IMR-90 (cell line): Measurements from ENCODE around the gene CD46. TPM values are rescaled to one million over a fixed set of nuclear protein-coding genes. Genes with fewer than 3 reads are reported as not detected.

Experiments used
- ATAC-seq: fragments of 200-7000 bp; cut with Tn5 transposase; 2 replicates; pipeline ENCODE4 v1.9.1; 2020; ENCODE audit warnings: low read depth, mild to moderate bottlenecking, moderate library complexity
- BruUV-seq: library from RNA; stranded (reverse); fragments of 400-500 nt; replicated peaks from 2 replicates; lab custom pipeline; 2021; lab: Mats Ljungman, UMichigan
- CTCF ChIA-PET: fragments of 300-600 bp; formaldehyde crosslinking; extraction: SDS; loops from one replicate; lab custom pipeline; 2021; ENCODE audit warnings: antibody characterized with exemption; lab: Yijun Ruan, JAX
- POLR2A ChIA-PET: fragments of 300-600 bp; sonication (Branson Sonifier 250); formaldehyde crosslinking; loops from one replicate; lab custom pipeline; 2022; ENCODE audit warnings: antibody characterized with exemption; ENCODE audit not compliant: unreplicated experiment; lab: Charles Lee
- DNase-seq: peaks from one replicate; pipeline ENCODE4 v3.0.0; 2013
- H2AFZ ChIP-seq: replicated peaks from 2 replicates; pipeline ENCODE3; 2013; ENCODE audit warnings: low read length, mild to moderate bottlenecking; ENCODE audit not compliant: poor library complexity
- H2AK5ac ChIP-seq: 2 replicates; pipeline ENCODE4 v1.6.1; 2013; ENCODE audit warnings: low read depth, low read length, inconsistent platforms
- H2AK9ac ChIP-seq: replicated peaks from 2 replicates; pipeline ENCODE3; 2013; ENCODE audit warnings: mild to moderate bottlenecking, low read depth, low read length, moderate library complexity; ENCODE audit not compliant: poor library complexity
- H2BK120ac ChIP-seq: 2 replicates; pipeline ENCODE4 v1.6.1; 2013; ENCODE audit warnings: low read depth, low read length, inconsistent platforms
- H2BK15ac ChIP-seq: 3 replicates; pipeline ENCODE4 v1.6.1; 2013; ENCODE audit warnings: low read depth, low read length, inconsistent platforms
- H2BK20ac ChIP-seq: 2 replicates; pipeline ENCODE4 v1.6.1; 2013; ENCODE audit warnings: low read depth, mild to moderate bottlenecking, inconsistent platforms, low read length, moderate library complexity
- H2BK5ac ChIP-seq: 2 replicates; pipeline ENCODE4 v1.6.1; 2013; ENCODE audit warnings: mild to moderate bottlenecking, low read depth, low read length, inconsistent platforms; ENCODE audit not compliant: poor library complexity, severe bottlenecking
- H3K14ac ChIP-seq: replicated peaks from 2 replicates; pipeline ENCODE4 v1.6.1; 2013; ENCODE audit warnings: low read depth, low read length, inconsistent platforms
- H3K18ac ChIP-seq: 2 replicates; pipeline ENCODE4 v1.6.1; 2013; ENCODE audit warnings: low read depth, low read length, control low read depth
- H3K23ac ChIP-seq: 2 replicates; pipeline ENCODE4 v1.6.1; 2013; ENCODE audit warnings: low read depth, low read length, inconsistent platforms
- H3K27ac ChIP-seq: 2 replicates; pipeline ENCODE4 v1.5.1; 2013; ENCODE audit warnings: mild to moderate bottlenecking, control low read depth, low read length; ENCODE audit not compliant: insufficient read depth
- H3K27me3 ChIP-seq: 2 replicates; pipeline ENCODE4 v1.6.1; 2013; ENCODE audit warnings: low read length; ENCODE audit not compliant: control insufficient read depth, insufficient read depth
- H3K36me3 ChIP-seq: 2 replicates; pipeline ENCODE4 v1.6.1; 2013; ENCODE audit warnings: low read length, mixed read lengths; ENCODE audit not compliant: control insufficient read depth, insufficient read depth
- H3K4ac ChIP-seq: 2 replicates; pipeline ENCODE4 v1.6.1; 2013; ENCODE audit warnings: low read depth, low read length, inconsistent platforms
- H3K4me1 ChIP-seq: 2 replicates; pipeline ENCODE4 v1.6.1; 2013; ENCODE audit warnings: low read length, mixed read lengths; ENCODE audit not compliant: control insufficient read depth, insufficient read depth
- H3K4me2 ChIP-seq: 2 replicates; pipeline ENCODE4 v1.6.1; 2013; ENCODE audit warnings: low read depth, mild to moderate bottlenecking, control low read depth, low read length, moderate library complexity
- H3K4me3 ChIP-seq: 2 replicates; pipeline ENCODE4 v1.5.1; 2013; ENCODE audit warnings: low read depth, mild to moderate bottlenecking, control low read depth, low read length, moderate library complexity; ENCODE audit not compliant: insufficient read depth
- H3K56ac ChIP-seq: 2 replicates; pipeline ENCODE4 v1.6.1; 2013; ENCODE audit warnings: low read length, inconsistent platforms; ENCODE audit not compliant: insufficient read depth; ENCODE audit errors: extremely low read depth
- H3K79me1 ChIP-seq, 2 experiments: 2 replicates each; pipeline ENCODE4 v1.6.1; 2013; ENCODE audit warnings: low read length in 2 of 2, inconsistent platforms in 1 of 2, low read depth in 1 of 2
- H3K9ac ChIP-seq: 2 replicates; pipeline ENCODE4 v1.6.1; 2013; ENCODE audit warnings: low read depth, low read length, control low read depth
- H3K9me1 ChIP-seq: 2 replicates; pipeline ENCODE4 v1.6.1; 2013; ENCODE audit warnings: low read length, inconsistent platforms; ENCODE audit not compliant: insufficient read depth
- H3K9me3 ChIP-seq: 2 replicates; pipeline ENCODE4 v1.6.1; 2013; ENCODE audit warnings: low read length; ENCODE audit not compliant: control insufficient read depth, insufficient read depth
- H4K20me1 ChIP-seq: 2 replicates; pipeline ENCODE4 v1.6.1; 2013; ENCODE audit warnings: low read length, inconsistent platforms; ENCODE audit not compliant: insufficient read depth
- H4K5ac ChIP-seq: 2 replicates; pipeline ENCODE4 v1.6.1; 2013; ENCODE audit warnings: mild to moderate bottlenecking, low read depth, low read length, control low read depth
- H4K8ac ChIP-seq, 2 experiments: 2 replicates each; pipeline ENCODE4 v1.6.1; 2013; ENCODE audit warnings: low read depth in 2 of 2, low read length in 2 of 2, control low read depth in 1 of 2, inconsistent platforms in 1 of 2
- H4K91ac ChIP-seq: 2 replicates; pipeline ENCODE4 v1.6.1; 2013; ENCODE audit warnings: low read depth, low read length, inconsistent platforms; ENCODE audit not compliant: insufficient read depth
- BHLHE40 ChIP-seq: fragments of 150-350 bp; IDR thresholded peaks from 2 replicates; pipeline ENCODE4 v1.6.1; 2016; ENCODE audit warnings: mild to moderate bottlenecking, low read depth, low read length
- CEBPB ChIP-seq: IDR thresholded peaks from 2 replicates; pipeline ENCODE4 v1.6.1; 2012; ENCODE audit warnings: low read depth, low read length, improper control_type of control experiment
- CHD1 ChIP-seq: IDR thresholded peaks from 2 replicates; pipeline ENCODE4 v1.6.1; 2012; ENCODE audit warnings: low read depth, low read length, improper control_type of control experiment
- CTCF ChIP-seq: conservative IDR thresholded peaks from 2 replicates; pipeline ENCODE4 v1.5.1; 2012; ENCODE audit warnings: mild to moderate bottlenecking, low read depth, low read length, improper control_type of control experiment
- ELK1 ChIP-seq: fragments of 150-350 bp; IDR thresholded peaks from 2 replicates; pipeline ENCODE4 v1.6.1; 2016; ENCODE audit warnings: low read depth, mild to moderate bottlenecking, low read length, moderate library complexity, borderline replicate concordance
- FOS ChIP-seq: fragments of 150-350 bp; IDR thresholded peaks from 2 replicates; pipeline ENCODE4 v1.6.1; 2016; ENCODE audit warnings: low read depth, low read length
- MAFK ChIP-seq: IDR thresholded peaks from 2 replicates; pipeline ENCODE4 v1.6.1; 2012; ENCODE audit warnings: low read depth, low read length, improper control_type of control experiment
- MAZ ChIP-seq: IDR thresholded peaks from 2 replicates; pipeline ENCODE4 v1.6.1; 2012; ENCODE audit warnings: low read depth, mild to moderate bottlenecking, low read length, improper control_type of control experiment, moderate library complexity, borderline replicate concordance
- MXI1 ChIP-seq: IDR thresholded peaks from 2 replicates; pipeline ENCODE4 v1.6.1; 2012; ENCODE audit warnings: low read depth, mild to moderate bottlenecking, low read length, moderate library complexity, borderline replicate concordance
- NFE2L2 ChIP-seq: fragments of 150-350 bp; IDR thresholded peaks from 2 replicates; pipeline ENCODE4 v1.6.1; 2016; ENCODE audit warnings: low read depth, mild to moderate bottlenecking, low read length
- POLR2A ChIP-seq: IDR thresholded peaks from 2 replicates; pipeline ENCODE4 v1.6.1; 2012; ENCODE audit warnings: mild to moderate bottlenecking, low read depth, low read length
- RAD21 ChIP-seq: IDR thresholded peaks from 2 replicates; pipeline ENCODE4 v1.6.1; 2012; ENCODE audit warnings: low read length, improper control_type of control experiment
- RCOR1 ChIP-seq: IDR thresholded peaks from 2 replicates; pipeline ENCODE4 v1.6.1; 2012; ENCODE audit warnings: mild to moderate bottlenecking, low read length, improper control_type of control experiment; ENCODE audit not compliant: insufficient replicate concordance
- RFX5 ChIP-seq: IDR thresholded peaks from 2 replicates; pipeline ENCODE4 v1.8.0; 2012; ENCODE audit warnings: low read depth, mild to moderate bottlenecking, low read length, moderate library complexity
- SMC3 ChIP-seq: fragments of 150-350 bp; IDR thresholded peaks from 2 replicates; pipeline ENCODE4 v1.6.1; 2016; ENCODE audit warnings: low read depth, mild to moderate bottlenecking, antibody characterized with exemption, low read length, moderate library complexity
- dilution Hi-C: fragments of 300-500 bp; cut with HindIII; formaldehyde crosslinking; loops from one replicate; pipeline ENCODE4 v1.14.3; 2018; ENCODE audit warnings: low sequenced_read_pairs; ENCODE audit not compliant: unreplicated experiment
- in situ Hi-C: fragments of 300-500 bp; cut with MboI; formaldehyde crosslinking; loops from 3 replicates; pipeline ENCODE4 v1.14.3; 2019; ENCODE audit warnings: low sequenced_read_pairs, inconsistent platforms, mixed read lengths
- intact Hi-C: fragments of 100-400 bp; cut with micrococcal nuclease; formaldehyde crosslinking; loops from 2 replicates; pipeline ENCODE4 v1.10.0; 2022
- polyA plus RNA-seq, 3 experiments: library from polyadenylated mRNA; depleted of rRNA; stranded (reverse); fragments of >200 nt; gene quantifications; 2 replicates each; pipeline ENCODE4 v1.2.3, GENCODE V29; 2012; ENCODE audit warnings: low replicate concordance in 1 of 3
- total RNA-seq: library from RNA; depleted of rRNA; stranded (reverse); fragments of >200 nt; gene quantifications from 2 replicates; pipeline ENCODE4 v1.2.3, GENCODE V29; 2012

Gene CD46
- total and polyA plus RNA-seq, 2 of the 4 experiments (the other 2 are of a cell fraction) = 37.1 to 82.0 TPM

GRCh38 chr1:207791290-207791689 is 39.4 kb downstream of the CD46 start (continued):
- TF ChIP-seq FOS (no peak), MXI1 (no peak), POLR2A (no peak), CHD1 (no peak), MAZ (no peak), BHLHE40 (no peak), NFE2L2 (no peak)

- Histone ChIP-seq H3K9me1 (peaks cover 5% of the 10 kb centered on the region; the same call in 1 of the 2 replicates), H3K4me3 (no peak overlapping the region), H2BK20ac (no peak overlapping the region), H2AK9ac (no peak overlapping the region), H3K4ac (no peak overlapping the region), H3K79me1 (no peaks in the 10 kb centered on the region; a peak in 1 of 4 replicates), H3K9ac (no peak overlapping the region), H2AK5ac (no peak overlapping the region), H3K36me3 (peaks cover 10% of the 10 kb centered on the region), H4K5ac (no peak overlapping the region), H3K4me1 (peaks cover 6% of the 10 kb centered on the region; the same call in 1 of the 2 replicates), H4K20me1 (no peaks in the 10 kb centered on the region), H4K91ac (no peak overlapping the region), H3K27me3 (no peaks in the 10 kb centered on the region), H2BK15ac (no peak overlapping the region), H3K14ac (no peak overlapping the region), H3K4me2 (no peak overlapping the region), H2BK120ac (no peak overlapping the region), H3K18ac (no peak overlapping the region), H3K27ac (no peak overlapping the region), H2AFZ (no peak overlapping the region), H3K56ac (no peak overlapping the region), H4K8ac (no peak overlapping the region), H3K9me3 (no peaks in the 10 kb centered on the region), H2BK5ac (no peak overlapping the region), H3K23ac (no peak overlapping the region)
- in situ Hi-C loops = no loop called here
- intact Hi-C loops = no loop called here
- BruUV-seq = no TSS peak
- ChIA-PET CTCF (interaction anchor here (0.5 kb wide), 1 partner anchor 117 kb away, joined by 3 read pairs; no protein-coding TSS in a partner anchor), POLR2A (no interaction called here)
- DNase-seq (no peak), ATAC-seq (no peak)
- dilution Hi-C loops = no loop called here
- TF ChIP-seq ELK1 (no peak), RFX5 (no peak), MXI1 (no peak), CHD1 (no peak), RAD21 (no peak), SMC3 (no peak), CEBPB (no peak), POLR2A (no peak), FOS (no peak), RCOR1 (no peak), CTCF (no peak), MAFK (no peak), BHLHE40 (no peak), MAZ (no peak), NFE2L2 (no peak)
These were observed 41.5 kb downstream of the CD46 start for GRCh38 chr1:207793327-207793726.
